Ramos (cell line): Measurements from ENCODE around the gene ITGAE.

Source experiments
- in situ Hi-C: fragments of 300-500 bp; cut with MboI; formaldehyde crosslinking; loops from one replicate; pipeline ENCODE4 v1.14.3; 2022; ENCODE audit warnings: low sequenced_read_pairs; ENCODE audit not compliant: unreplicated experiment

ITGAE gene

GRCh38 chr17:3682033-3682432 lies 119.0 kb downstream of the ITGAE start:
- in situ Hi-C loops = loop anchor here (10.0 kb wide), 1 partner anchor 53 kb away; no protein-coding TSS in a partner anchor

- in situ Hi-C loops = loop anchor here (10.0 kb wide), 1 partner anchor 53 kb away; no protein-coding TSS in a partner anchor
These were observed 119.4 kb downstream of the ITGAE start for GRCh38 chr17:3681565-3681964.

GRCh38 chr17:3681057-3681456 lies 119.9 kb downstream of the ITGAE start:
- in situ Hi-C loops = loop anchor here (10.0 kb wide), 1 partner anchor 54 kb away; no protein-coding TSS in a partner anchor

- in situ Hi-C loops = loop anchor here (10.0 kb wide), 1 partner anchor 55 kb away; no protein-coding TSS in a partner anchor
These were observed 121.4 kb downstream of the ITGAE start for GRCh38 chr17:3679531-3680126.

GRCh38 chr17:3678821-3679530 lies 122.0 kb downstream of the ITGAE start:
- in situ Hi-C loops = no loop called here

- in situ Hi-C loops = no loop called here
These were observed 122.7 kb downstream of the ITGAE start for GRCh38 chr17:3678095-3678820.

- in situ Hi-C loops = no loop called here
These were observed 125.1 kb downstream of the ITGAE start for GRCh38 chr17:3675886-3676285.

GRCh38 chr17:3672571-3672970 lies 128.4 kb downstream of the ITGAE start:
- in situ Hi-C loops = no loop called here

- in situ Hi-C loops = no loop called here
These were observed 131.4 kb downstream of the ITGAE start for GRCh38 chr17:3669548-3669947.

GRCh38 chr17:3669085-3669347 lies 132.0 kb downstream of the ITGAE start:
- in situ Hi-C loops = no loop called here

GRCh38 chr17:3668279-3669084 lies 132.5 kb downstream of the ITGAE start, which contains the start of the genes EMC6 and TAX1BP3:
EMC6 (plus strand) TSS chr17:3668812; CDS start chr17:3669147, 335 bp downstream.
TAX1BP3 (minus strand) TSS chr17:3668578; CDS start chr17:3668526, 52 bp downstream.
- in situ Hi-C loops = no loop called here

- in situ Hi-C loops = no loop called here
These were observed 133.4 kb downstream of the ITGAE start for GRCh38 chr17:3667366-3668278.

- in situ Hi-C loops = no loop called here
These were observed 134.5 kb downstream of the ITGAE start for GRCh38 chr17:3666516-3666915.

GRCh38 chr17:3665834-3666233 lies 135.2 kb downstream of the ITGAE start:
- in situ Hi-C loops = no loop called here
